HepG2 (cell line): ENCODE data around the gene VARS1. TPM values are rescaled to one million over a fixed set of nuclear protein-coding genes. Genes with fewer than 3 reads are reported as not detected.

ENCODE experiments used
- BCLAF1 ChIP-seq: fragments of 450-650 bp; IDR thresholded peaks from 2 replicates; pipeline ENCODE4 v1.6.1; 2017; ENCODE audit warnings: mild to moderate bottlenecking
- HMG20A ChIP-seq: IDR thresholded peaks from 2 replicates; pipeline ENCODE4 v1.6.1; 2016; ENCODE audit warnings: borderline replicate concordance
- KLF12 ChIP-seq: sonication (generic); formaldehyde crosslinking; IDR thresholded peaks from 2 replicates; pipeline ENCODE4 v1.4.0; 2020; ENCODE audit warnings: missing genetic modification reagents, borderline replicate concordance
- MTF1 ChIP-seq: sonication (generic); formaldehyde crosslinking; IDR thresholded peaks from 2 replicates; pipeline ENCODE4 v1.5.0; 2020; ENCODE audit warnings: missing genetic modification reagents
- NFKB2 ChIP-seq: sonication (generic); formaldehyde crosslinking; IDR thresholded peaks from 2 replicates; pipeline ENCODE4 v1.4.0; 2020; ENCODE audit warnings: missing genetic modification reagents, borderline replicate concordance
- NR2F1 ChIP-seq, 2 experiments: fragments of 450-650 bp in 1 of 2; formaldehyde crosslinking in 1 of 2; IDR thresholded peaks; 2 replicates each; pipeline versions ENCODE4 v1.5.0 to v1.6.1; 2016 to 2020; ENCODE audit warnings: mild to moderate bottlenecking in 1 of 2, missing compliant biosample characterization in 1 of 2, missing genetic modification reagents in 1 of 2, moderate library complexity in 1 of 2
- NR2F2 ChIP-seq: IDR thresholded peaks from 2 replicates; pipeline ENCODE4 v1.6.1; 2012; ENCODE audit warnings: low read depth, inconsistent platforms, borderline replicate concordance
- RAD21 ChIP-seq: fragments of 450-650 bp; formaldehyde crosslinking; IDR thresholded peaks from 2 replicates; pipeline ENCODE4 v1.5.0; 2020; ENCODE audit warnings: mild to moderate bottlenecking
- RXRB ChIP-seq: IDR thresholded peaks from 2 replicates; pipeline ENCODE4 v1.6.1; 2016; ENCODE audit warnings: borderline replicate concordance, missing genetic modification reagents, missing compliant biosample characterization
- SMAD1 ChIP-seq: sonication (generic); formaldehyde crosslinking; IDR thresholded peaks from 2 replicates; pipeline ENCODE4 v1.4.0; 2020; ENCODE audit warnings: missing genetic modification reagents, low read depth, mild to moderate bottlenecking, borderline replicate concordance
- SMAD3 ChIP-seq: sonication (generic); formaldehyde crosslinking; IDR thresholded peaks from 2 replicates; pipeline ENCODE4 v1.4.0; 2020; ENCODE audit warnings: missing genetic modification reagents
- TOE1 ChIP-seq: sonication (generic); formaldehyde crosslinking; IDR thresholded peaks from 2 replicates; pipeline ENCODE4 v1.4.0; 2020; ENCODE audit warnings: mild to moderate bottlenecking, missing genetic modification reagents
- TRAFD1 ChIP-seq: sonication (generic); formaldehyde crosslinking; IDR thresholded peaks from 2 replicates; pipeline ENCODE4 v1.5.1; 2020; ENCODE audit warnings: missing genetic modification reagents, mild to moderate bottlenecking, borderline replicate concordance
- TRIM22 ChIP-seq: fragments of 450-650 bp; IDR thresholded peaks from 2 replicates; pipeline ENCODE4 v1.6.1; 2017
- TSC22D2 ChIP-seq: sonication (generic); formaldehyde crosslinking; IDR thresholded peaks from 2 replicates; pipeline ENCODE4 v1.5.1; 2020; ENCODE audit warnings: missing genetic modification reagents, mild to moderate bottlenecking, borderline replicate concordance
- ZC3H13 ChIP-seq: sonication (generic); formaldehyde crosslinking; IDR thresholded peaks from 2 replicates; pipeline ENCODE4 v1.8.1; 2023; ENCODE audit warnings: mild to moderate bottlenecking, missing genetic modification reagents, moderate library complexity
- ZNF280B ChIP-seq: sonication (generic); formaldehyde crosslinking; IDR thresholded peaks from 2 replicates; pipeline ENCODE4 v1.5.0; 2020; ENCODE audit warnings: missing genetic modification reagents, mild to moderate bottlenecking, borderline replicate concordance
- ZNF44 ChIP-seq: sonication (generic); formaldehyde crosslinking; IDR thresholded peaks from 2 replicates; pipeline ENCODE4 v1.5.1; 2020; ENCODE audit warnings: mild to moderate bottlenecking, missing genetic modification reagents
- ZNF512 ChIP-seq: sonication (generic); formaldehyde crosslinking; IDR thresholded peaks from 2 replicates; pipeline ENCODE4 v1.4.0; 2020; ENCODE audit warnings: mild to moderate bottlenecking, missing genetic modification reagents
- polyA plus RNA-seq, 8 experiments: library from polyadenylated mRNA; depleted of rRNA in 3 of 8; stranded (reverse) in 7 of 8; unstranded in 1 of 8; fragments of >200 nt; fragmentation: Illumina TruSeq in 4 of 8; extraction: Trizol in 4 of 8; gene quantifications; 2 replicates each; pipeline versions ENCODE4 v1.2.1 to v1.2.3, GENCODE V29; 2011 to 2016; ENCODE audit warnings: low read depth in 4 of 8, missing spikeins in 1 of 8, mixed read lengths in 1 of 8; ENCODE audit not compliant: insufficient read depth in 1 of 8
- total RNA-seq, 5 experiments: library from RNA; depleted of rRNA; stranded (reverse); fragments of >200 nt; fragmentation: Illumina TruSeq; extraction: Trizol; gene quantifications; 2 replicates each; pipeline ENCODE4 v1.2.3, GENCODE V29; 2016; ENCODE audit warnings: low read depth in 1 of 5

VARS1 gene
- total and polyA plus RNA-seq, 2 of the 13 experiments (the other 11 are each of a cell fraction or from before 2014, with no cell fraction given), result 14.7 to 56.1 TPM

GRCh38 chr6:31769684-31770371 lies 25.7 kb downstream of the VARS1 start (continued):
- no peak for TF ChIP-seq ZNF512 (CRISPR knock-in tag)
- no peak for TF ChIP-seq BCLAF1
- peak; percentile 46; the same call in 1 of the 2 replicates for TF ChIP-seq HMG20A (CRISPR knock-in tag)
- TF ChIP-seq TRIM22, result no peak
- TF ChIP-seq ZNF280B (CRISPR knock-in tag), result peak; percentile 84; the same call in 1 of the 2 replicates
- no peak; the same call in 1 of the 2 replicates for TF ChIP-seq NFKB2
- TF ChIP-seq RAD21 (CRISPR knock-in tag), result peak; percentile 96
- TF ChIP-seq TOE1, result no peak
- no peak; the same call in 1 of the 2 replicates for TF ChIP-seq RXRB
- no peak for TF ChIP-seq TRAFD1 (CRISPR knock-in tag)
- TF ChIP-seq NR2F2, result no peak
- no peak for TF ChIP-seq TSC22D2 (CRISPR knock-in tag)
- TF ChIP-seq ZC3H13 (CRISPR knock-in tag), result no peak
- TF ChIP-seq SMAD3 (CRISPR knock-in tag), result 0 out of 2 replicates have a peak, but pooled peaks have one; percentile 26
- 0 out of 2 replicates have a peak, but pooled peaks have one; percentile 55 for TF ChIP-seq SMAD1 (CRISPR knock-in tag)
- TF ChIP-seq MTF1, result no peak
- TF ChIP-seq ZNF44 (CRISPR knock-in tag), result no peak
- no peak for TF ChIP-seq NR2F1 (CRISPR knock-in tag; IDR thresholded peaks at IDR 0.05)
- TF ChIP-seq KLF12 (CRISPR knock-in tag), result no peak
